ENCODE results near the gene PPP4C. TPM values are rescaled to one million over a fixed set of nuclear protein-coding genes. Genes with fewer than 3 reads are reported as not detected.

PPP4C gene
- total RNA-seq, 1 experiment from 2014 or later, result 163 TPM

GRCh38 chr16:30052671-30053372 lies 23.0 kb upstream of the PPP4C start:
- no peak overlapping the region for H3K23ac ChIP-seq (ENCODE audit: insufficient read length, low read depth, low read length)
- H2BK120ac ChIP-seq (ENCODE audit: low read depth, low read length, poor library complexity, severe bottlenecking), result no peak overlapping the region
- H3K14ac ChIP-seq (ENCODE audit: insufficient read depth, low read length), result peak overlapping the region; percentile 82
- Mint-ChIP-seq H3K27me3 (ENCODE audit: low read depth) (peaks cover 17% of the 10 kb centered on the region), H3K9me3 (no peaks in the 10 kb centered on the region), H3K4me3 (peak overlapping the region; percentile 79 to 86), H3K27ac (no peak overlapping the region; a peak in 1 of 7 replicates), H3K36me3 (ENCODE audit: insufficient read depth in 1 of 3, low read depth in 3 of 3) (no peaks in the 10 kb centered on the region), H3K4me1 (peaks cover 13 to 20% of the 10 kb centered on the region in 2 experiments)
- no peak overlapping the region for H2AFZ ChIP-seq (ENCODE audit: low read length)
- no peak overlapping the region for H2BK5ac ChIP-seq (ENCODE audit: insufficient read length, low read length)
- no peak overlapping the region for H4K8ac ChIP-seq (replicated peaks; ENCODE audit: insufficient read length, low read depth, low read length)
- no peaks in the 10 kb centered on the region for H3K79me1 ChIP-seq (ENCODE audit: insufficient read depth, low read depth, low read length, poor library complexity, severe bottlenecking)
- H4K5ac ChIP-seq (ENCODE audit: insufficient read length, low read depth, low read length), result no peak overlapping the region
- peak overlapping the region; percentile 57 for H3K18ac ChIP-seq (ENCODE audit: insufficient read length, low read depth, low read length)
- no peak overlapping the region for H2BK15ac ChIP-seq (ENCODE audit: low read depth, low read length)
- H2AK5ac ChIP-seq (ENCODE audit: insufficient read length, low read length), result no peak overlapping the region
- no peak overlapping the region for H3K56ac ChIP-seq (ENCODE audit: insufficient read length, low read depth, low read length)
- TF ChIP-seq CTCF (conservative IDR thresholded peaks at IDR 0.05), result no peak
- WGBS (ENCODE audit: extremely low coverage, insufficient read length, low lambda C conversion rate), result no CpG with 5 or more reads among the region's 58 CpGs
- H3K23me2 ChIP-seq (ENCODE audit: insufficient read length, low read depth, low read length, poor library complexity, severe bottlenecking), result peaks cover 9% of the 10 kb centered on the region
- H2BK12ac ChIP-seq (ENCODE audit: insufficient read length, low read depth, low read length), result no peak overlapping the region
- DNase-seq, result peak; percentile 90
- H4K91ac ChIP-seq (ENCODE audit: insufficient read length, low read depth, low read length), result no peak overlapping the region
- H3K4me1 ChIP-seq (ENCODE audit: insufficient read depth, low read length), result no peaks in the 10 kb centered on the region
- peak overlapping the region; percentile 79 for H3K4me2 ChIP-seq (ENCODE audit: insufficient read depth, insufficient read length, low read length)
- no peaks in the 10 kb centered on the region for H3K9me3 ChIP-seq (ENCODE audit: control insufficient read depth, low read depth, low read length)
- H3T11ph ChIP-seq (ENCODE audit: low read length), result no peak overlapping the region
- H3K79me2 ChIP-seq (ENCODE audit: insufficient read depth, low read length), result no peaks in the 10 kb centered on the region
- H3K27me3 ChIP-seq (ENCODE audit: insufficient read depth, low read length), result no peaks in the 10 kb centered on the region
- H3K27ac ChIP-seq (ENCODE audit: insufficient read length, low read depth, low read length), result no peak overlapping the region
- no peak overlapping the region for H3K4ac ChIP-seq (ENCODE audit: low read depth, low read length)
- no peak overlapping the region for H2BK20ac ChIP-seq (ENCODE audit: low read depth, low read length, poor library complexity, severe bottlenecking)
- peak overlapping the region; percentile 60 for H3K9ac ChIP-seq (ENCODE audit: extremely low read depth, insufficient read length, low read length)
- no peaks in the 10 kb centered on the region for H4K20me1 ChIP-seq (ENCODE audit: control insufficient read depth, insufficient read depth, insufficient read length)
